WERI-Rb-1 (cell line): ENCODE measurements around the gene VSIG10L.

Experiments used
- DNase-seq: peaks from one replicate; pipeline ENCODE4 v3.0.0-alpha.2; 2020
- H3K27ac ChIP-seq: fragments of 250-450 bp; sonication (Bioruptor Pico); 2 replicates; pipeline ENCODE4 v1.5.1; 2020; ENCODE audit warnings: mild to moderate bottlenecking, moderate library complexity
- H3K27me3 ChIP-seq: fragments of 250-450 bp; sonication (Bioruptor Pico); 2 replicates; pipeline ENCODE4 v1.5.1; 2021; ENCODE audit warnings: mild to moderate bottlenecking, low read depth, moderate library complexity; ENCODE audit not compliant: insufficient read depth, severe bottlenecking
- H3K36me3 ChIP-seq: fragments of 250-450 bp; sonication (Bioruptor Pico); 2 replicates; pipeline ENCODE4 v1.5.1; 2020; ENCODE audit warnings: mild to moderate bottlenecking, moderate library complexity
- H3K4me3 ChIP-seq: 2 replicates; pipeline ENCODE4 v1.5.1; 2011; ENCODE audit warnings: low read depth, mild to moderate bottlenecking, control low read depth, low read length
- H3K9me3 ChIP-seq: fragments of 250-450 bp; sonication (Bioruptor Pico); 2 replicates; pipeline ENCODE4 v1.5.1; 2021; ENCODE audit warnings: mild to moderate bottlenecking, moderate library complexity; ENCODE audit not compliant: severe bottlenecking
- TF ChIP-seq, protein P1 (sequence below): IDR thresholded peaks from 2 replicates; pipeline ENCODE4 v1.5.1; 2011; ENCODE audit warnings: low read depth, mild to moderate bottlenecking, control low read depth, inconsistent platforms, low read length

VSIG10L gene

DNA sequence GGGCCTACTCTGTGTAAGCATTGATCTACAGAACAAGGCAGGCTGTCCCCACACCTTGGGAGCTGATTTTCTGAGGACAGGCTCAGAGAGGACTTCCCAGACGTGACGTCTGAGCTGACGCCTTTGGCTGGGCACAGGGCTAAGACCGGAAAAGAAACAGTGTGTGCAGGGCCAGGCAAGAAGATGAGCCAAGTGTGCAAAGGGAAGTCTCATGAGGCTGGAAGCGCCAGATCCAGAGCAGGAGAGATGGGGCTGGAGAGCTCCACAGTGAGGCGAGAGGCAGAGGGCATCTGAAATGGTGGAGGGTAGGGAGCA is 17.8 kb downstream of the VSIG10L start:
- TF ChIP-seq, protein P1, sequence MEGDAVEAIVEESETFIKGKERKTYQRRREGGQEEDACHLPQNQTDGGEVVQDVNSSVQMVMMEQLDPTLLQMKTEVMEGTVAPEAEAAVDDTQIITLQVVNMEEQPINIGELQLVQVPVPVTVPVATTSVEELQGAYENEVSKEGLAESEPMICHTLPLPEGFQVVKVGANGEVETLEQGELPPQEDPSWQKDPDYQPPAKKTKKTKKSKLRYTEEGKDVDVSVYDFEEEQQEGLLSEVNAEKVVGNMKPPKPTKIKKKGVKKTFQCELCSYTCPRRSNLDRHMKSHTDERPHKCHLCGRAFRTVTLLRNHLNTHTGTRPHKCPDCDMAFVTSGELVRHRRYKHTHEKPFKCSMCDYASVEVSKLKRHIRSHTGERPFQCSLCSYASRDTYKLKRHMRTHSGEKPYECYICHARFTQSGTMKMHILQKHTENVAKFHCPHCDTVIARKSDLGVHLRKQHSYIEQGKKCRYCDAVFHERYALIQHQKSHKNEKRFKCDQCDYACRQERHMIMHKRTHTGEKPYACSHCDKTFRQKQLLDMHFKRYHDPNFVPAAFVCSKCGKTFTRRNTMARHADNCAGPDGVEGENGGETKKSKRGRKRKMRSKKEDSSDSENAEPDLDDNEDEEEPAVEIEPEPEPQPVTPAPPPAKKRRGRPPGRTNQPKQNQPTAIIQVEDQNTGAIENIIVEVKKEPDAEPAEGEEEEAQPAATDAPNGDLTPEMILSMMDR = no peak
- Histone ChIP-seq H3K27me3 (peaks cover 13% of the 10 kb centered on the region), H3K27ac (no peak overlapping the region), H3K4me3 (no peak overlapping the region), H3K9me3 (no peaks in the 10 kb centered on the region), H3K36me3 (no peaks in the 10 kb centered on the region)
- no peak for DNase-seq

GRCh38 chr19:51323481-51324166 is 18.3 kb downstream of the VSIG10L start:
- TF ChIP-seq, protein P1 = no peak
- no peak overlapping the region for H3K4me3 ChIP-seq
- no peaks in the 10 kb centered on the region for H3K36me3 ChIP-seq

DNA sequence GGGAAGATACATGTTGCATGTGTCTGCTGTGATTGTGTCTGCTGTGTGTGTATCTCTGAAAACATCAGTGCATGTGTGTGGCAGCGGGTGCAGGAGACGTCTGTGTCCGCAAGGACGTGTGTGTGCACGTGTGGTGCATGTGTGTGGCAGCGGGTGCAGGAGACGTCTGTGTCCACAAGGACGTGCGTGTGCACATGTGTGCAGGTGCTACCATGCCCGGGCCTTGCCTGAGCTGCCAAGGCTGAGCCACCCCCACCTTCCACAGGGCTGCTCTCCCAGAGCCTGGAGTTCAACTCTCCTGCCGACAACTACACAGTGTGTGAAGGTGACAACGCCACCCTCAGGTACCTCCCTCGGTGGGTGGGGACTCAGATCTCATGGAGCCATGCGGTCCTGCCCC is 20.1 kb downstream of the VSIG10L start:
- DNase-seq = no peak
- H3K9me3 ChIP-seq = no peaks in the 10 kb centered on the region
- H3K4me3 ChIP-seq = no peak overlapping the region
- no peaks in the 10 kb centered on the region for H3K36me3 ChIP-seq
- peaks cover 21% of the 10 kb centered on the region for H3K27me3 ChIP-seq
- H3K27ac ChIP-seq = no peak overlapping the region
- TF ChIP-seq, protein P1 = no peak

More at GRCh38 chr19:51323481-51324166, 18.3 kb downstream of the VSIG10L start:
- Histone ChIP-seq H3K27me3 (peaks cover 13% of the 10 kb centered on the region), H3K9me3 (no peaks in the 10 kb centered on the region), H3K27ac (no peak overlapping the region)
- DNase-seq = no peak

GRCh38 chr19:51320280-51320657 is 21.7 kb downstream of the VSIG10L start:
- no peak for DNase-seq

GRCh38 chr19:51319649-51320279 is 22.2 kb downstream of the VSIG10L start:
- Histone ChIP-seq H3K27ac (no peak overlapping the region), H3K36me3 (no peaks in the 10 kb centered on the region), H3K27me3 (peaks cover 21% of the 10 kb centered on the region), H3K9me3 (no peaks in the 10 kb centered on the region), H3K4me3 (no peak overlapping the region)
- TF ChIP-seq, protein P1 = no peak
- DNase-seq = no peak

More at GRCh38 chr19:51320280-51320657, 21.7 kb downstream of the VSIG10L start:
- Histone ChIP-seq H3K9me3 (no peaks in the 10 kb centered on the region), H3K27me3 (peaks cover 21% of the 10 kb centered on the region), H3K36me3 (no peaks in the 10 kb centered on the region), H3K4me3 (no peak overlapping the region), H3K27ac (no peak overlapping the region)
- TF ChIP-seq, protein P1 = no peak
